Measurements from ENCODE around the gene NCF2.

NCF2 gene

DNA sequence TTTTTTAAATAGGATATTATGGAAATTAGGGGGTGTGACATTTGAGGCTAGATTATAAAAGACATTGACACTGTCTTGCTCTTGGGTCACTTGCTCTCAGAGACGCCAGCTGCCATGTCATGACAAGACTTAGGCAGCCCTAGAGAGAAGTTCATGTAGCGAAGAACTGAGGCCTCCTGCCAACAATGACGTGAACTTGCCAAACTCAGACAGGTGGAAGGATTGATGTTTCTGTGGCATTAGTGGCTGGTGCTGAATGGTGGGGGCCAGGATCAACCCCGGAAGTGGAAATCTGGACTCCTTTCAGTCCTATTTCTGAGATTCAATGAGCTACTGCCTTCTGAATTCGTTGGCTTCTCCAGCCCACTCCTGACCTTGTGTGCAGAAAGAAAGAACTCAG is 14.7 kb downstream of the NCF2 start:
- TF ChIP-seq, protein P1, sequence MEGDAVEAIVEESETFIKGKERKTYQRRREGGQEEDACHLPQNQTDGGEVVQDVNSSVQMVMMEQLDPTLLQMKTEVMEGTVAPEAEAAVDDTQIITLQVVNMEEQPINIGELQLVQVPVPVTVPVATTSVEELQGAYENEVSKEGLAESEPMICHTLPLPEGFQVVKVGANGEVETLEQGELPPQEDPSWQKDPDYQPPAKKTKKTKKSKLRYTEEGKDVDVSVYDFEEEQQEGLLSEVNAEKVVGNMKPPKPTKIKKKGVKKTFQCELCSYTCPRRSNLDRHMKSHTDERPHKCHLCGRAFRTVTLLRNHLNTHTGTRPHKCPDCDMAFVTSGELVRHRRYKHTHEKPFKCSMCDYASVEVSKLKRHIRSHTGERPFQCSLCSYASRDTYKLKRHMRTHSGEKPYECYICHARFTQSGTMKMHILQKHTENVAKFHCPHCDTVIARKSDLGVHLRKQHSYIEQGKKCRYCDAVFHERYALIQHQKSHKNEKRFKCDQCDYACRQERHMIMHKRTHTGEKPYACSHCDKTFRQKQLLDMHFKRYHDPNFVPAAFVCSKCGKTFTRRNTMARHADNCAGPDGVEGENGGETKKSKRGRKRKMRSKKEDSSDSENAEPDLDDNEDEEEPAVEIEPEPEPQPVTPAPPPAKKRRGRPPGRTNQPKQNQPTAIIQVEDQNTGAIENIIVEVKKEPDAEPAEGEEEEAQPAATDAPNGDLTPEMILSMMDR (IDR thresholded peaks at IDR 0.05): no peak
- intact Hi-C loops (cut with DNase I; ENCODE audit: low total_unique reads): no loop called here
- H3K9me3 ChIP-seq: no peaks in the 10 kb centered on the region
- no peak for DNase-seq
- peak overlapping the region; percentile 53 to 63 for H3K27ac ChIP-seq
- peaks cover 0 to 84% (median 37%) of the 10 kb centered on the region in 4 donors for H3K4me1 ChIP-seq
- no peaks in the 10 kb centered on the region for H3K27me3 ChIP-seq
- H3K36me3 ChIP-seq: no peaks in the 10 kb centered on the region
- no peak overlapping the region for H3K4me3 ChIP-seq

DNA sequence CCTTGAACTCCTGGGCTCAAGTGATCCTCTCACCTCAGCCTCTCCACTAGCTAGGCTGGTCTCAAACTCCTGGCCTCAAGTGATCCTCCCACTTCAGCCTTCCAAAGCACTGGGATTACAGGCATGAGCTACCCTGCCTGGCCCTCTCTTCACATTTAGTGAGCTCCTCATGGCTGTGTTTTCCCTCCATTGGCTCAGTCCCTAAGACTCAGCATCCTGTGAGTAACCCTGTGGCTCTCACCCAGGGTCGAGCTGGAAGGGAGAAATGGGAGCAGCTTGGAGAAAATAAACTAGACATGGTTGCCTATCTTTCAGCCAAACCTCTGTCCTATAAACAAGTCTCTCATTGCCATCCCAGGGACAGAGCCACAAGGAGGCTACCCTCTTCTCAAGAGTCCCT is 17.5 kb downstream of the NCF2 start:
- no peaks in the 10 kb centered on the region for H3K27me3 ChIP-seq
- no peak for DNase-seq
- no peaks in the 10 kb centered on the region for H3K9me3 ChIP-seq
- TF ChIP-seq, protein P1 (IDR thresholded peaks at IDR 0.05): no peak
- intact Hi-C loops (cut with DNase I; ENCODE audit: low total_unique reads): no loop called here
- H3K36me3 ChIP-seq: no peaks in the 10 kb centered on the region
- H3K27ac ChIP-seq: peak overlapping the region; percentile 16 to 49
- H3K4me1 ChIP-seq: peaks cover 0 to 69% (median 31%) of the 10 kb centered on the region in 4 donors
- no peak overlapping the region for H3K4me3 ChIP-seq

DNA sequence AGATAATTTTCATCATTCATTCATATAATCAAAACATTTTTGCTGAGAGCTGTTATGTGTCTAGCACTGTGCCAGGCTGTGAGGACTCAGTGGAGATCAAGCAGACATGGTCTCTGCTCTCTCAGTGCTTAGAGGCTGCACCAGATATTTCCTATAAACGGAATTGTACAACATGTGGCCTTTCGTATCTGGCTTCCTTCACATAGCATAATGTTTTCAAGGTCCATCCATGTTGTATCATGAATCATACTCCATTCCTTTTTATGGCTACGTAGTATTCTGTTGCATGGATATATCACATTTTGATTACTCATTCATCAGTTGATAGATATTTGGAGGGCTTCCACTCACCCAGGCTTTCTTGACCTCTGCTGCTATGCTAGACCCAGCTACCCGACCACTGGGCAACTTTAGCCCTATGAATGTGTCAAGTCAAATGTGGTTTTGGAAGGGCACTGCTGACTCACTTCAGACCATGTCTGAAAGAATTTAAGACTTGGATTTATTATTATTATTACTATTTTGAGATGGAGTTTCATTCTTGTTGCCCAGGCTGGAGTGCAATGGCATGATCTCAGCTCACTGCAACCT is 18.5 kb downstream of the NCF2 start:
- intact Hi-C loops (cut with DNase I; ENCODE audit: low total_unique reads): no loop called here
- no peaks in the 10 kb centered on the region for H3K9me3 ChIP-seq
- H3K27me3 ChIP-seq: no peaks in the 10 kb centered on the region
- no peaks in the 10 kb centered on the region for H3K36me3 ChIP-seq
- H3K4me3 ChIP-seq: no peak overlapping the region
- no peak for DNase-seq
- peaks cover 0 to 67% (median 30%) of the 10 kb centered on the region in 4 donors for H3K4me1 ChIP-seq
- TF ChIP-seq, protein P1 (IDR thresholded peaks at IDR 0.05): no peak
- peak overlapping the region in 1 of 2 donors; percentile 49 for H3K27ac ChIP-seq

DNA sequence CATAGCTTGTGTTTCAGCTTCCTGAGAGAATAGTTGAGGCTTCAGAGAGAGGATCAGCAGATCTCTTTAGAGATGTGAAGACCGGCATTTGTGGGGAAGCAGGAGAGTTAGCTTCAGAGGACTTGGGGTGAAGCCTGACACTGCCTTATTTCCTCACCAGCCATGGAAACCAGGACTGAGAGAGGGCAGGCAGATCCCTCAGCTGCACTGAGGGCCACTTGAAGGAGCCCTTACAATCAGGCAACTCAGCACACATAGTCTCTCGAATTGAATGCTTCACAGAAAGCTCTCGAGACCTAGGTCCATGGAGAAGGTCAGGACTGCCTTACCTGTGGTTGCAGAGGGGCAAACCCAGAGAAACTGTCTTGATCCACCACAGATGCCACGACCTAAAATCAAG is 19.8 kb downstream of the NCF2 start:
- intact Hi-C loops (cut with DNase I; ENCODE audit: low total_unique reads): no loop called here

DNA sequence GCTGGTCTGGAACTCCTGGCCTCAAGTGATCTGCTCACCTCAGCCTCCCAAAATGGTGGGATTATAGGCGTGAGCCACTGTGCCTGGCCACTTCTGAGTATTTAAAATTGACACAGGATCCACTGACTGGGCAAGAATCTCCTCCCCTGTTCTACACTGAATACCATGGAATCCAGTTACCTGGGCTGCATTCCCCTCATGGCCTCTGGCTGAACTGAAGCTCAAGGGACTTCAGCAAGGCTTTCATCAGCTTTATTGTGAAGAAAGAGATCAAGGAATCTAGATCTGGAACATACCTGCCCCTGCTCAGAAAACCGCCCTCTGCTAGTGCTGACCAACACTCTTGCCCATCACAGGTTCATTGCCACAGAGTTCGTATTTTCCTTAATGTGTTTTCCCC is 20.5 kb downstream of the NCF2 start:
- no peak overlapping the region for H3K4me3 ChIP-seq

More for the DNA sequence above, 19.8 kb downstream of the NCF2 start:
- Histone ChIP-seq H3K9me3 (no peaks in the 10 kb centered on the region), H3K4me3 (no peak overlapping the region), H3K27ac (peak overlapping the region; percentile 11), H3K36me3 (no peaks in the 10 kb centered on the region), H3K4me1 (peaks cover 0 to 54% (median 20%) of the 10 kb centered on the region in 4 donors), H3K27me3 (no peaks in the 10 kb centered on the region)
- DNase-seq: no peak
- TF ChIP-seq, protein P1 (IDR thresholded peaks at IDR 0.05): no peak

More for the DNA sequence above, 20.5 kb downstream of the NCF2 start:
- H3K4me1 ChIP-seq: peaks cover 0 to 47% (median 19%) of the 10 kb centered on the region in 4 donors
- intact Hi-C loops (cut with DNase I; ENCODE audit: low total_unique reads): no loop called here
- H3K36me3 ChIP-seq: no peaks in the 10 kb centered on the region
- H3K27me3 ChIP-seq: no peaks in the 10 kb centered on the region
- H3K27ac ChIP-seq: no peak overlapping the region
- TF ChIP-seq, protein P1 (IDR thresholded peaks at IDR 0.05): no peak
- no peaks in the 10 kb centered on the region for H3K9me3 ChIP-seq
- DNase-seq: no peak

All from tibial artery (tissue), 4 donors.